Adrenal gland (tissue), 5 donors: ENCODE measurements around the gene AGL.

Experiments
- CTCF ChIP-seq, 6 experiments: fragments of 450-650 bp in 4 of 6; fragments of 200-600 bp in 2 of 6; sonication (generic) in 1 of 6; IDR thresholded peaks; 1 replicate in 5 of 6; 2 replicates in 1 of 6; pipeline versions ENCODE4 v1.5.1 to v1.8.0; 2016 to 2021; ENCODE audit warnings: antibody characterized with exemption in 6 of 6, mild to moderate bottlenecking in 2 of 6, moderate library complexity in 1 of 6
- POLR2A ChIP-seq, 2 donors: fragments of 450-650 bp; IDR thresholded peaks; one replicate each; pipeline ENCODE4 v1.6.1; 2017; ENCODE audit warnings: antibody characterized with exemption in 2 of 2, mild to moderate bottlenecking in 2 of 2, moderate library complexity in 1 of 2
- donor health status: DM: no; HTN: no; CAD: no.

- TF ChIP-seq CTCF (IDR thresholded peaks at IDR 0.05) = no peak
- no peak for TF ChIP-seq POLR2A (IDR thresholded peaks at IDR 0.05)
Measured at GRCh38 chr1:99952522-99952921, 102.4 kb downstream of the AGL start.
